Neural cell (in vitro differentiated cells): ENCODE measurements around the gene OXCT1. TPM values are rescaled to one million over a fixed set of nuclear protein-coding genes. Genes with fewer than 3 reads are reported as not detected.
A peak's percentile ranks its signal among the peaks of the same experiment; 100 is the strongest.

Experiments
- H2AFZ ChIP-seq: fragments of 200-600, 300-800 bp; sonication (generic), shearing (Covaris generic); 2 replicates; pipeline ENCODE4 v1.6.0; 2014; ENCODE audit warnings: low read depth, mild to moderate bottlenecking, antibody characterized with exemption, low read length, moderate library complexity
- H3F3A ChIP-seq: fragments of 200-600 bp; shearing (Covaris generic); 2 replicates; pipeline ENCODE4 v1.6.1; 2016; ENCODE audit warnings: mild to moderate bottlenecking, moderate library complexity, mixed read lengths, antibody characterized with exemption, low read length; ENCODE audit not compliant: insufficient read depth, poor library complexity, severe bottlenecking
- H3K27ac ChIP-seq: fragments of 200-600, 300-800 bp; sonication (generic), shearing (Covaris generic); 2 replicates; pipeline ENCODE4 v1.5.1; 2014; ENCODE audit warnings: mild to moderate bottlenecking, low read length, moderate library complexity
- H3K27me3 ChIP-seq: fragments of 300-800, 200-600 bp; sonication (generic), shearing (Covaris generic); 2 replicates; pipeline ENCODE4 v1.6.0; 2014; ENCODE audit warnings: mild to moderate bottlenecking, low read depth, low read length, moderate library complexity; ENCODE audit not compliant: insufficient read depth
- H3K36me3 ChIP-seq: fragments of 300-800, 200-600 bp; sonication (generic), shearing (Covaris generic); 2 replicates; pipeline ENCODE4 v1.5.1; 2014; ENCODE audit warnings: mild to moderate bottlenecking, antibody characterized with exemption, low read length, moderate library complexity; ENCODE audit not compliant: insufficient read depth
- H3K4me2 ChIP-seq: fragments of 300-800, 200-600 bp; sonication (generic), shearing (Covaris generic); 2 replicates; pipeline ENCODE4 v1.6.0; 2014; ENCODE audit warnings: mild to moderate bottlenecking, low read length
- H3K4me3 ChIP-seq: fragments of 300-800, 200-600 bp; sonication (generic), shearing (Covaris generic); 2 replicates; pipeline ENCODE4 v1.5.1; 2014; ENCODE audit warnings: mild to moderate bottlenecking, low read length, moderate library complexity
- H3K79me2 ChIP-seq: fragments of 200-600 bp; shearing (Covaris generic); replicated peaks from 2 replicates; pipeline ENCODE4 v1.6.0; 2014; ENCODE audit warnings: mild to moderate bottlenecking, low read length, moderate library complexity; ENCODE audit not compliant: insufficient read depth
- H3K9ac ChIP-seq: fragments of 300-800, 200-600 bp; sonication (generic), shearing (Covaris generic); 2 replicates; pipeline ENCODE4 v1.6.1; 2016; ENCODE audit warnings: mild to moderate bottlenecking, low read length, mixed read lengths
- H3K9me2 ChIP-seq: fragments of 200-600 bp; shearing (Covaris generic); 2 replicates; pipeline ENCODE4 v1.6.1; 2016; ENCODE audit warnings: mild to moderate bottlenecking, low read length, mixed read lengths; ENCODE audit not compliant: insufficient read depth
- H3K9me3 ChIP-seq: fragments of 200-600, 300-800 bp; sonication (generic), shearing (Covaris generic); 2 replicates; pipeline ENCODE4 v1.6.1; 2016; ENCODE audit warnings: mild to moderate bottlenecking, mixed run types, low read length, moderate library complexity, mixed read lengths
- H4K20me1 ChIP-seq: fragments of 200-600 bp; shearing (Covaris generic); 2 replicates; pipeline ENCODE4 v1.6.1; 2016; ENCODE audit warnings: mild to moderate bottlenecking, mixed run types; ENCODE audit not compliant: insufficient read depth
- EP300 ChIP-seq: fragments of 450-650 bp; conservative IDR thresholded peaks from 2 replicates; pipeline ENCODE4 v1.6.1; 2014; ENCODE audit warnings: antibody characterized with exemption, mild to moderate bottlenecking, moderate library complexity; ENCODE audit not compliant: poor library complexity, severe bottlenecking
- EZH2 ChIP-seq: fragments of 200-600, 300-800 bp; shearing (Covaris generic), sonication (generic); IDR thresholded peaks from 2 replicates; pipeline ENCODE4 v1.6.1; 2014; ENCODE audit warnings: antibody characterized with exemption, low read length, borderline replicate concordance, mild to moderate bottlenecking; ENCODE audit not compliant: insufficient read depth, poor library complexity, severe bottlenecking
- MXI1 ChIP-seq: fragments of 450-650 bp; conservative IDR thresholded peaks from 2 replicates; pipeline ENCODE4 v1.6.1; 2014; ENCODE audit warnings: antibody characterized with exemption, mild to moderate bottlenecking; ENCODE audit not compliant: poor library complexity, severe bottlenecking
- POLR2AphosphoS5 ChIP-seq: IDR thresholded peaks from 2 replicates; pipeline ENCODE4 v1.6.1; 2012
- RAD21 ChIP-seq: fragments of 450-650 bp; conservative IDR thresholded peaks from 2 replicates; pipeline ENCODE4 v1.6.1; 2014; ENCODE audit warnings: antibody characterized with exemption, mild to moderate bottlenecking, moderate library complexity
- SMC3 ChIP-seq: fragments of 450-650 bp; conservative IDR thresholded peaks from 2 replicates; pipeline ENCODE4 v1.6.1; 2014; ENCODE audit warnings: antibody characterized with exemption, mild to moderate bottlenecking, moderate library complexity; ENCODE audit not compliant: poor library complexity
- TAF1 ChIP-seq: IDR thresholded peaks from 2 replicates; pipeline ENCODE4 v1.6.1; 2012; ENCODE audit warnings: low read depth
- polyA plus RNA-seq: library from polyadenylated mRNA; depleted of rRNA; stranded (reverse); fragments of >200 nt; gene quantifications from 2 replicates; pipeline ENCODE4 v1.2.3, GENCODE V29; 2014
- TF ChIP-seq, protein P1 (sequence below): fragments of 450-650 bp; IDR thresholded peaks from 2 replicates; pipeline ENCODE4 v1.5.1; 2014; ENCODE audit warnings: antibody characterized with exemption, mild to moderate bottlenecking, moderate library complexity; ENCODE audit not compliant: poor library complexity, severe bottlenecking
- TF ChIP-seq, protein P2 (sequence below): IDR thresholded peaks from 2 replicates; pipeline ENCODE4 v1.6.1; 2012; ENCODE audit warnings: borderline replicate concordance

OXCT1 gene
- polyA plus RNA-seq, 1 donor from 2014 or later: 90.5 TPM

DNA sequence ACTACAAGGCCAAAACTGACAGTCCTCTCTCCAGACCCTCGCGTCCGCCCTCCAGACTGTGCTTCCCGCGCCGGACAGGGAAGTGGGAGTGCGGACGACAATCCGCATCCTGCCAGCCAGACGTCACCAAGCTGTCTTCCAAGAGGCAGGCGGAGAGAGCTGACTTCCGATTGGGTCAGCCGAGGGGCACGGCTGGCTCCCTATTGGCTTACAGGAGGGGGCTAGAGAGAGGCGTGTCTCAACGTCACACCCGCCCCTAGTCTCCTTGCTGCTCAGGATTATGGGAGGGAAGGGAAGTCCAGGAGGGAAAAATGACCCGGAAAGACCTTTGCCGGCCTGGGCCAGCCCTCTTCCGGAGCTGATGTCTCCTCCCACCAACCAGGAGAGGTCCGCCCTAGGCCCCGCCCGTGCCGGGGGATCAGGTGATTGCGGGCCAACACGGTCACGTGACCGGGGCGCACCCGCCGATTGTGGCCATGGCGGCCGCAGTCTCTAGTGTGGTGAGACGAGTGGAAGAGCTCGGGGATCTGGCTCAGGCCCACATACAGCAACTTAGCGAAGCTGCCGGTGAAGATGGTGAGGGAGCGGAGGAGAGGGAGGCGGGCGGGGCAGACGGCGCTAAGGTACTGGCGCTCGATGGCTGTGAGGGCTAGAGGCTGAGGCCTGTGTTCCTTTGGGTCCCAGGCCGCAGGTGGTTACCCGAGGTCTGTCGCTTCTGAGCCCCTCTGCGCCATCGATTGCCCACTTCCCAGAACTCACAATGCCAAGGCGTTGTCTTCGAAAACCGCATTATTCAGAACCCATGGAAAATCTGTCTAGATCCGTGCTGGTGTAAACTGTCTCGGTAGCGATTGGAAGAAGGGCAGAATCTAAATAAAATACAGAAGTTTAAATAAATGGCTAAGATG is 33.9 kb upstream of the OXCT1 start, which contains the start of gene RIMOC1:
Gene RIMOC1, plus strand, starts transcription at position 453 of the 908 bp plus-strand sequence. Its CDS starts 24 bp downstream, at position 477.
- H3F3A ChIP-seq: no peaks in the 10 kb centered on the region
- TF ChIP-seq POLR2AphosphoS5 (peak; percentile 93), RAD21 (peak; percentile 24), EP300 (peak; percentile 60), MXI1 (peak; percentile 85), TAF1 (peak; percentile 84), SMC3 (peak; percentile 45), EZH2 (no peak)
- TF ChIP-seq, protein P1, sequence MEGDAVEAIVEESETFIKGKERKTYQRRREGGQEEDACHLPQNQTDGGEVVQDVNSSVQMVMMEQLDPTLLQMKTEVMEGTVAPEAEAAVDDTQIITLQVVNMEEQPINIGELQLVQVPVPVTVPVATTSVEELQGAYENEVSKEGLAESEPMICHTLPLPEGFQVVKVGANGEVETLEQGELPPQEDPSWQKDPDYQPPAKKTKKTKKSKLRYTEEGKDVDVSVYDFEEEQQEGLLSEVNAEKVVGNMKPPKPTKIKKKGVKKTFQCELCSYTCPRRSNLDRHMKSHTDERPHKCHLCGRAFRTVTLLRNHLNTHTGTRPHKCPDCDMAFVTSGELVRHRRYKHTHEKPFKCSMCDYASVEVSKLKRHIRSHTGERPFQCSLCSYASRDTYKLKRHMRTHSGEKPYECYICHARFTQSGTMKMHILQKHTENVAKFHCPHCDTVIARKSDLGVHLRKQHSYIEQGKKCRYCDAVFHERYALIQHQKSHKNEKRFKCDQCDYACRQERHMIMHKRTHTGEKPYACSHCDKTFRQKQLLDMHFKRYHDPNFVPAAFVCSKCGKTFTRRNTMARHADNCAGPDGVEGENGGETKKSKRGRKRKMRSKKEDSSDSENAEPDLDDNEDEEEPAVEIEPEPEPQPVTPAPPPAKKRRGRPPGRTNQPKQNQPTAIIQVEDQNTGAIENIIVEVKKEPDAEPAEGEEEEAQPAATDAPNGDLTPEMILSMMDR: no peak
- TF ChIP-seq, protein P2, sequence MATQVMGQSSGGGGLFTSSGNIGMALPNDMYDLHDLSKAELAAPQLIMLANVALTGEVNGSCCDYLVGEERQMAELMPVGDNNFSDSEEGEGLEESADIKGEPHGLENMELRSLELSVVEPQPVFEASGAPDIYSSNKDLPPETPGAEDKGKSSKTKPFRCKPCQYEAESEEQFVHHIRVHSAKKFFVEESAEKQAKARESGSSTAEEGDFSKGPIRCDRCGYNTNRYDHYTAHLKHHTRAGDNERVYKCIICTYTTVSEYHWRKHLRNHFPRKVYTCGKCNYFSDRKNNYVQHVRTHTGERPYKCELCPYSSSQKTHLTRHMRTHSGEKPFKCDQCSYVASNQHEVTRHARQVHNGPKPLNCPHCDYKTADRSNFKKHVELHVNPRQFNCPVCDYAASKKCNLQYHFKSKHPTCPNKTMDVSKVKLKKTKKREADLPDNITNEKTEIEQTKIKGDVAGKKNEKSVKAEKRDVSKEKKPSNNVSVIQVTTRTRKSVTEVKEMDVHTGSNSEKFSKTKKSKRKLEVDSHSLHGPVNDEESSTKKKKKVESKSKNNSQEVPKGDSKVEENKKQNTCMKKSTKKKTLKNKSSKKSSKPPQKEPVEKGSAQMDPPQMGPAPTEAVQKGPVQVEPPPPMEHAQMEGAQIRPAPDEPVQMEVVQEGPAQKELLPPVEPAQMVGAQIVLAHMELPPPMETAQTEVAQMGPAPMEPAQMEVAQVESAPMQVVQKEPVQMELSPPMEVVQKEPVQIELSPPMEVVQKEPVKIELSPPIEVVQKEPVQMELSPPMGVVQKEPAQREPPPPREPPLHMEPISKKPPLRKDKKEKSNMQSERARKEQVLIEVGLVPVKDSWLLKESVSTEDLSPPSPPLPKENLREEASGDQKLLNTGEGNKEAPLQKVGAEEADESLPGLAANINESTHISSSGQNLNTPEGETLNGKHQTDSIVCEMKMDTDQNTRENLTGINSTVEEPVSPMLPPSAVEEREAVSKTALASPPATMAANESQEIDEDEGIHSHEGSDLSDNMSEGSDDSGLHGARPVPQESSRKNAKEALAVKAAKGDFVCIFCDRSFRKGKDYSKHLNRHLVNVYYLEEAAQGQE: peak; percentile 81
- H3K36me3 ChIP-seq: peaks cover 4% of the 10 kb centered on the region
- no peaks in the 10 kb centered on the region for H4K20me1 ChIP-seq
- H3K9me3 ChIP-seq: no peaks in the 10 kb centered on the region
- no peaks in the 10 kb centered on the region for H3K27me3 ChIP-seq
- H3K27ac ChIP-seq: peak within 1 kb of the TSS; percentile 85
- peaks cover 39% of the 10 kb centered on the region for H3K79me2 ChIP-seq
- H3K9me2 ChIP-seq: no peaks in the 10 kb centered on the region
- H2AFZ ChIP-seq: peak within 1 kb of the TSS; percentile 96
- peak within 1 kb of the TSS; percentile 92 for H3K9ac ChIP-seq
- H3K4me3 ChIP-seq: peak within 1 kb of the TSS; percentile 81
- peak within 1 kb of the TSS; percentile 97 for H3K4me2 ChIP-seq

DNA sequence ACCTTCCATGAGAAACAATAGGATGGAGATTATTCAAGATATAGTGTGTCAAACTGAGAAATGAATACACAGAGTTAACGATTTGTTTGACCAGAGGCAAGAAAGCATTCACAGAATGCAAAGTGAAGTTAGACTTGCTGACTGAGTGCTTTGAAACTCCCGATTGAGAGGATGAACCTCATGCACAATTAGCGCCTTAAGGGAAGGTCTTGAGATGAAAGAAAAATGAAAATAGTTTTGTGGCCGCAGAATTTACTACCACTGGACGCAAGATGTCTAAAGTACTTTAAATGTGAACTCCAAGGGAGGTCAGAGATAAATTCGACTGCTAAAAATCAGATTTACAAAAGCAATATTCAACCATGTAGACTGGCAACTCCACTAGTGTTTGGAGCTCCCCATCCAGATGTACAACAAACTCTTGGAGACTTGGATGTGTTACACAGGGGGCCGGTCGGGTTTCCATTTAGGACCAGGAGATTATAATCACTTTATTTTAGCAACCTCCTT is 33.2 kb upstream of the OXCT1 start:
- H3K4me2 ChIP-seq: peak overlapping the region; percentile 70
- no peaks in the 10 kb centered on the region for H3F3A ChIP-seq
- no peaks in the 10 kb centered on the region for H3K9me2 ChIP-seq
- TF ChIP-seq SMC3: no peak
- TF ChIP-seq EP300: no peak
- TF ChIP-seq, protein P2: no peak
- TF ChIP-seq EZH2: no peak
- TF ChIP-seq MXI1: no peak
- no peak for TF ChIP-seq TAF1
- no peaks in the 10 kb centered on the region for H3K27me3 ChIP-seq
- peak overlapping the region; percentile 60 for H3K9ac ChIP-seq
- peak overlapping the region; percentile 60 for H3K27ac ChIP-seq
- H4K20me1 ChIP-seq: no peaks in the 10 kb centered on the region
- no peaks in the 10 kb centered on the region for H3K9me3 ChIP-seq
- H3K36me3 ChIP-seq: peaks cover 4% of the 10 kb centered on the region
- peak overlapping the region; percentile 81 for H3K4me3 ChIP-seq
- H3K79me2 ChIP-seq: peaks cover 35% of the 10 kb centered on the region
- peak overlapping the region; percentile 62 for H2AFZ ChIP-seq
